ENCODE measurements around the gene SNX2. TPM values are rescaled to one million over a fixed set of nuclear protein-coding genes. Genes with fewer than 3 reads are reported as not detected.

The SNX2 gene
- total and polyA plus RNA-seq, 4 donors: 77.1 to 104 (median 90.5) TPM

DNA sequence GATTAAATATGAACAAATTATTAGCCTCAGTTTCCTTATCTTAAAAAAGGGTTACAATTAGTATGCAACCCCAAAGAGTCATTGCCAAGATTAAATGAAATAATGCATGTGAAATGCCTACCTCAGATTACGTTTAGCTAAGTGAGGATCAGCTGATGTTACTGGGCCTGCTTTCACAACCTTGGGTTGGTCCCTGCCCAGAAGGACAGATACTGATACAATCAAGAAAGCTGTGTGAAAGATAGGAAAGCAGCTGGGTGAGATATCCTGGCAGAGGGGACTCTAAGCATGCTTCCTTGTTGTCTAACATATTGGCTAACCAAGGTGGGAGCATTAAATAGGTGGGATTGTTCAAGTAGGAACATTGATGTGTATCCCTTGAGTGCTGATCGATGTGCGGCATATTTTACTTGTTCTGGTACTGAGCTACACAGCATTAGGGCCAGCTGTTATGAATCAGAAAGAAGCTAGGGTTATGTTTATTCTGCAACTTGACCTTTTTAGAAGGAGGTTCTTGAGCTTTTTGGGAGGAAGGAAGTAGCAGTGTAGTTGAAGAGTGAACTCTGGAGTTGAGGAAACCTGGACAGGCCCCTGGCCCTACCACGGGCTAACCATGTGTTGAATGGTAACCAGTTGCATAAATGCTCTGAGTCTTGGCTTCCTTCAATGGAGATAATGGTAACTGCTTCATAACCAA is 99.4 kb downstream of the SNX2 start:
- Histone ChIP-seq H3K36me3 (ENCODE audit: control insufficient read depth, insufficient read depth, low read length) (no peaks in the 10 kb centered on the region), H3K27ac (ENCODE audit: low read depth, low read length) (no peak overlapping the region), H3K27me3 (ENCODE audit: control insufficient read depth, insufficient read depth, low read length) (no peaks in the 10 kb centered on the region), H3K4me1 (ENCODE audit: control insufficient read depth, insufficient read depth, low read length) (peaks cover 5% of the 10 kb centered on the region), H3K4me3 (ENCODE audit: low read depth, low read length) (no peak overlapping the region), H3K9me3 (ENCODE audit: control insufficient read depth, insufficient read depth, low read length) (no peaks in the 10 kb centered on the region)
- DNase-seq (ENCODE audit: low read depth in 4 of 6, low spot score in 6 of 6): no peak
- 96% methylated on average over 3 of the region's 4 CpGs for WGBS (ENCODE audit: insufficient coverage)

DNA sequence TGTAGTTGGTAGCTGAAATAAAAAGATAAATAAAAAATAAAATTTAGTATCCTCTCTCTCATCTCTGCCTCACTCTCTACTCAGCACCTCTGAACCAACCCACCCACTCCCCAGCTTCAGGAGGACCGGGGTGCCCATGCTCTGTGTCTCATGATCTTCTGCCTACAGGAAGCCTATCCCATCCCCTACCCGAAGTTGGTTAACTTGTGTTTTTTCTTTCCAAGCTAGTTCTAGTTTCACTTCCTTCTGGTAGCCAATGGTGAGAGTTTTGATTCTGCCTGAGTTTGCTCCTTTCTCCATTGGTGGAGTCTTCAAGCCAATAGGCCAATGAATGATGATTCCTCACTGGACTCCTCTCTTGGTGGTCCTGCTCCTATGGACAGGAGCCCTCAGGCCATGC is 102.6 kb downstream of the SNX2 start:
- Histone ChIP-seq H3K27me3 (ENCODE audit: control insufficient read depth, insufficient read depth, low read length) (no peaks in the 10 kb centered on the region), H3K4me3 (ENCODE audit: low read depth, low read length) (no peak overlapping the region), H3K36me3 (ENCODE audit: control insufficient read depth, insufficient read depth, low read length) (no peaks in the 10 kb centered on the region), H3K4me1 (ENCODE audit: control insufficient read depth, insufficient read depth, low read length) (peaks cover 5% of the 10 kb centered on the region), H3K27ac (ENCODE audit: low read depth, low read length) (no peak overlapping the region), H3K9me3 (ENCODE audit: control insufficient read depth, insufficient read depth, low read length) (no peaks in the 10 kb centered on the region)
- WGBS (ENCODE audit: insufficient coverage): 100% methylated on average over 1 of the region's 2 CpGs
- no peak for DNase-seq (ENCODE audit: low read depth in 4 of 6, low spot score in 6 of 6)

DNA sequence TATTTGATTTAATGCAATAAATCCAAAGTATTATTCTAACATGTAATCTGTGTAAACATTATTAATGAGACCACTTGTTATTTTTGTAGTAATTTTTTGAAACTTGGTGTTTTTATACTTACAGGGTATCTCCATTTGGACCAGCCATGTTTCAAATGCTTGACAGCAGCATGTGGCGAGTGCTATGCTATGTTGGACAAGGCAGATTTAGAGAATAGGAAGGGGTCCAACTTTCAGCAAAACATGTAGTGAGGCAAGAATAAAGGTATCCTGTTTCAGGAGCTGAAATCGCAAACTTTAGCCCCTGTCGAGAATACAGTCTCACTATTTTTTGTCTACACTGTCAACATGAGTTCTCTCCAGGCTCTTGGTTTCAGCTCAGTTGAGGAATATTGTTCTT is 104.2 kb downstream of the SNX2 start:
- Histone ChIP-seq H3K4me1 (ENCODE audit: control insufficient read depth, insufficient read depth, low read length) (no peaks in the 10 kb centered on the region), H3K36me3 (ENCODE audit: control insufficient read depth, insufficient read depth, low read length) (no peaks in the 10 kb centered on the region), H3K27ac (ENCODE audit: low read depth, low read length) (no peak overlapping the region), H3K27me3 (ENCODE audit: control insufficient read depth, insufficient read depth, low read length) (no peaks in the 10 kb centered on the region), H3K4me3 (ENCODE audit: low read depth, low read length) (no peak overlapping the region), H3K9me3 (ENCODE audit: control insufficient read depth, insufficient read depth, low read length) (no peaks in the 10 kb centered on the region)
- 88% methylated on average over 1 of the region's 3 CpGs for WGBS (ENCODE audit: insufficient coverage)
- DNase-seq (ENCODE audit: low read depth in 4 of 6, low spot score in 6 of 6): no peak

Other genes with a start within 250 kb of the SNX2 start
- 10 to 100 TPM; 32.8 to 38.3 TPM for gene SNX24, start 70.5 kb downstream of the SNX2 start, total RNA-seq
- 10 to 100 TPM; 26.7 to 28.9 TPM for gene SNX24, start 70.5 kb downstream of the SNX2 start, polyA plus RNA-seq (ENCODE audit: insufficient read length in 2 of 2)